Suprapubic skin (tissue), 3 donors: Measurements from ENCODE around the gene NKAIN2.

Experiments
- CTCF ChIP-seq, 2 donors: fragments of 200-600 bp in 1 of 2; fragments of 450-650 bp in 1 of 2; sonication (generic) in 1 of 2; IDR thresholded peaks; one replicate each; pipeline ENCODE4 v1.5.1; 2016 to 2019; ENCODE audit warnings: antibody characterized with exemption in 2 of 2, mild to moderate bottlenecking in 1 of 2, moderate library complexity in 1 of 2
- EP300 ChIP-seq: sonication (generic); formaldehyde crosslinking; IDR thresholded peaks from one replicate; pipeline ENCODE4 v1.6.1; 2017; ENCODE audit warnings: antibody characterized with exemption
- POLR2A ChIP-seq, 2 donors: fragments of 450-650 bp; IDR thresholded peaks; one replicate each; pipeline ENCODE4 v1.6.1; 2017; ENCODE audit warnings: antibody characterized with exemption in 2 of 2, mild to moderate bottlenecking in 2 of 2, moderate library complexity in 2 of 2

GRCh38 chr6:123965894-123966293 lies 162.2 kb downstream of the NKAIN2 start:
- TF ChIP-seq CTCF (IDR thresholded peaks at IDR 0.05) (no peak), EP300 (no peak), POLR2A (IDR thresholded peaks at IDR 0.05) (no peak)
